H1 (cell line): ENCODE measurements around the gene GUCY1A1. TPM values are rescaled to one million over a fixed set of nuclear protein-coding genes. Genes with fewer than 3 reads are reported as not detected.

Experiments
- CTCF ChIA-PET: fragments of 300-600 bp; sonication (Branson Sonifier 250); formaldehyde crosslinking; loops from one replicate; lab custom pipeline; 2021; ENCODE audit not compliant: partially characterized antibody; lab: Charles Lee
- POLR2A ChIA-PET: fragments of 300-600 bp; sonication (Branson Sonifier 250); formaldehyde crosslinking; loops from one replicate; lab custom pipeline; 2021; ENCODE audit warnings: inconsistent platforms; ENCODE audit not compliant: partially characterized antibody; lab: Charles Lee
- DNase-seq, 2 experiments: peaks; one replicate each; pipeline versions ENCODE4 v3.0.0 to v3.0.0-alpha.2; 2010 to 2022; ENCODE audit warnings: low spot score in 2 of 2, low read depth in 1 of 2, mixed read lengths in 1 of 2
- FAIRE-seq: peaks from 2 replicates; lab custom pipeline; 2011; peaks lifted over from hg19 to GRCh38; lab: Jason Lieb, UNC
- H2AFZ ChIP-seq: 2 replicates; pipeline ENCODE4 v1.8.1; 2012; ENCODE audit warnings: low read length, inconsistent platforms
- H2AK5ac ChIP-seq: 2 replicates; pipeline ENCODE4 v1.6.1; 2013; ENCODE audit warnings: low read depth, low read length
- H2BK120ac ChIP-seq: replicated peaks from 2 replicates; pipeline ENCODE3; 2013; ENCODE audit warnings: low read depth, low read length, inconsistent platforms
- H2BK12ac ChIP-seq: 2 replicates; pipeline ENCODE4 v1.6.1; 2013; ENCODE audit warnings: low read depth, low read length
- H2BK15ac ChIP-seq: 2 replicates; pipeline ENCODE4 v1.6.1; 2013; ENCODE audit warnings: low read length
- H2BK20ac ChIP-seq: 2 replicates; pipeline ENCODE4 v1.6.1; 2013; ENCODE audit warnings: low read length
- H2BK5ac ChIP-seq: 2 replicates; pipeline ENCODE4 v1.6.1; 2013; ENCODE audit warnings: low read depth, low read length
- H3K14ac ChIP-seq: 2 replicates; pipeline ENCODE4 v1.6.1; 2013; ENCODE audit warnings: inconsistent platforms; ENCODE audit not compliant: insufficient read length
- H3K18ac ChIP-seq: 2 replicates; pipeline ENCODE4 v1.6.1; 2013; ENCODE audit warnings: low read length; ENCODE audit errors: extremely low read depth
- H3K23ac ChIP-seq: 2 replicates; pipeline ENCODE4 v1.6.1; 2013; ENCODE audit warnings: inconsistent platforms; ENCODE audit not compliant: insufficient read length
- H3K23me2 ChIP-seq: 2 replicates; pipeline ENCODE4 v1.6.1; 2013; ENCODE audit warnings: low read depth, low read length
- H3K27ac ChIP-seq: 2 replicates; pipeline ENCODE4 v1.6.1; 2011; ENCODE audit warnings: low read depth, low read length, inconsistent platforms
- H3K27me3 ChIP-seq, 4 experiments: replicated peaks in 1 of 4; 1 replicate in 1 of 4; 2 replicates in 3 of 4; pipeline versions ENCODE4 v1.6.1 to v1.8.1; 2011 to 2013; ENCODE audit warnings: low read length in 3 of 4, mild to moderate bottlenecking in 3 of 4, inconsistent platforms in 2 of 4, mixed read lengths in 2 of 4, moderate library complexity in 1 of 4; ENCODE audit not compliant: control insufficient read depth in 3 of 4, insufficient read depth in 3 of 4; ENCODE audit errors: extremely low read depth in 1 of 4
- H3K36me3 ChIP-seq, 4 experiments: 2 replicates each; pipeline versions ENCODE4 v1.6.1 to v1.8.1; 2011 to 2013; ENCODE audit warnings: mild to moderate bottlenecking in 4 of 4, low read length in 3 of 4, moderate library complexity in 2 of 4, control low read depth in 1 of 4, inconsistent platforms in 1 of 4; ENCODE audit not compliant: insufficient read depth in 4 of 4, control insufficient read depth in 2 of 4
- H3K4ac ChIP-seq: replicated peaks from 2 replicates; pipeline ENCODE3; 2013; ENCODE audit warnings: low read length, low read depth, mixed read lengths, inconsistent platforms; ENCODE audit not compliant: insufficient read length
- H3K4me1 ChIP-seq, 4 experiments: replicated peaks in 1 of 4; 1 replicate in 1 of 4; 2 replicates in 3 of 4; pipeline versions ENCODE4 v1.6.1 to v1.8.1; 2011 to 2013; ENCODE audit warnings: low read length in 3 of 4, inconsistent platforms in 2 of 4, mixed read lengths in 1 of 4; ENCODE audit not compliant: insufficient read depth in 4 of 4, control insufficient read depth in 3 of 4
- H3K4me2 ChIP-seq, 2 experiments: 2 replicates each; pipeline versions ENCODE4 v1.6.1 to v1.8.1; 2011 to 2013; ENCODE audit warnings: low read depth in 2 of 2, low read length in 2 of 2, control low read depth in 1 of 2, inconsistent platforms in 1 of 2, mild to moderate bottlenecking in 1 of 2; ENCODE audit not compliant: insufficient read depth in 1 of 2
- H3K4me3 ChIP-seq, 4 experiments: fragments of 200-600, 300-600 bp in 1 of 4; sonication (generic), shearing (Covaris generic), sonication (Bioruptor Twin) in 1 of 4; 2 replicates each; pipeline versions ENCODE4 v1.5.1 to v1.8.1; 2011 to 2016; ENCODE audit warnings: low read length in 4 of 4, low read depth in 3 of 4, control low read depth in 2 of 4, inconsistent platforms in 2 of 4, mild to moderate bottlenecking in 2 of 4, mixed read lengths in 1 of 4, moderate library complexity in 1 of 4; ENCODE audit not compliant: insufficient read depth in 2 of 4; ENCODE audit errors: extremely low read depth in 1 of 4
- H3K56ac ChIP-seq: replicated peaks from 2 replicates; pipeline ENCODE3; 2013; ENCODE audit warnings: low read depth, mild to moderate bottlenecking, mixed read lengths, low read length, inconsistent platforms; ENCODE audit not compliant: insufficient read length
- H3K79me1 ChIP-seq: 2 replicates; pipeline ENCODE4 v1.6.1; 2013; ENCODE audit warnings: low read depth, low read length, control low read depth
- H3K79me2 ChIP-seq, 2 experiments: 2 replicates each; pipeline versions ENCODE4 v1.6.1 to v1.8.1; 2012 to 2013; ENCODE audit warnings: low read length in 2 of 2, mild to moderate bottlenecking in 2 of 2, inconsistent platforms in 1 of 2; ENCODE audit not compliant: insufficient read depth in 2 of 2, control insufficient read depth in 1 of 2
- H3K9ac ChIP-seq, 4 experiments: replicated peaks in 1 of 4; 1 replicate in 1 of 4; 2 replicates in 3 of 4; pipeline versions ENCODE4 v1.6.1 to v1.8.1; 2011 to 2013; ENCODE audit warnings: low read depth in 3 of 4, low read length in 3 of 4, control low read depth in 2 of 4, mild to moderate bottlenecking in 2 of 4, moderate library complexity in 2 of 4, inconsistent platforms in 1 of 4; ENCODE audit errors: extremely low read depth in 1 of 4
- H3K9me3 ChIP-seq, 2 experiments: 2 replicates each; pipeline versions ENCODE4 v1.6.1 to v1.8.1; 2012 to 2013; ENCODE audit warnings: mild to moderate bottlenecking in 2 of 2, moderate library complexity in 2 of 2, control low read depth in 1 of 2, inconsistent platforms in 1 of 2, low read depth in 1 of 2, low read length in 1 of 2, mixed read lengths in 1 of 2; ENCODE audit not compliant: insufficient read depth in 2 of 2
- H4K20me1 ChIP-seq, 2 experiments: replicated peaks in 1 of 2; 2 replicates each; pipeline versions ENCODE3 to v1.8.1; 2011 to 2013; ENCODE audit warnings: inconsistent platforms in 2 of 2, low read length in 2 of 2, mild to moderate bottlenecking in 1 of 2; ENCODE audit not compliant: insufficient read depth in 2 of 2, control insufficient read depth in 1 of 2
- H4K5ac ChIP-seq: 2 replicates; pipeline ENCODE4 v1.6.1; 2013; ENCODE audit warnings: low read length, low read depth, mixed read lengths, inconsistent platforms; ENCODE audit not compliant: insufficient read length
- H4K8ac ChIP-seq: 2 replicates; pipeline ENCODE4 v1.8.0; 2013; ENCODE audit warnings: mild to moderate bottlenecking, moderate library complexity, low read length, inconsistent platforms; ENCODE audit not compliant: insufficient read depth; ENCODE audit errors: extremely low read depth
- H4K91ac ChIP-seq: replicated peaks from 2 replicates; pipeline ENCODE3; 2013; ENCODE audit warnings: low read length, mixed read lengths, inconsistent platforms; ENCODE audit not compliant: insufficient read length
- CHD2 ChIP-seq: IDR thresholded peaks from 2 replicates; pipeline ENCODE4 v1.6.1; 2012; ENCODE audit warnings: low read length, improper control_type of control experiment
- CREB1 ChIP-seq: IDR thresholded peaks from 2 replicates; pipeline ENCODE4 v1.6.1; 2012; ENCODE audit warnings: inconsistent platforms
- CTBP2 ChIP-seq: IDR thresholded peaks from 2 replicates; pipeline ENCODE4 v1.7.0; 2011; ENCODE audit warnings: borderline replicate concordance, mild to moderate bottlenecking, moderate library complexity, mixed read lengths, low read length; ENCODE audit not compliant: insufficient read depth, insufficient read length
- CTCF ChIP-seq, 3 experiments: IDR thresholded peaks; 1 replicate in 2 of 3; 2 replicates in 1 of 3; pipeline versions ENCODE4 v1.5.1 to v1.6.1; 2011; ENCODE audit warnings: low read length in 3 of 3, mild to moderate bottlenecking in 3 of 3, inconsistent platforms in 2 of 3, low read depth in 1 of 3, moderate library complexity in 1 of 3; ENCODE audit not compliant: insufficient read depth in 1 of 3; ENCODE audit errors: control extremely low read depth in 1 of 3
- EZH2 ChIP-seq: fragments of 200-600 bp; sonication (generic); IDR thresholded peaks from 2 replicates; pipeline ENCODE4 v1.7.1; 2012; ENCODE audit warnings: low read depth, mild to moderate bottlenecking, moderate library complexity, low read length, inconsistent platforms; ENCODE audit not compliant: severe bottlenecking
- HDAC6 ChIP-seq: IDR thresholded peaks from one replicate; pipeline ENCODE4 v1.7.1; 2012; ENCODE audit warnings: low read depth, mild to moderate bottlenecking, inconsistent platforms, low read length, moderate library complexity
- KDM1A ChIP-seq: fragments of 200-600, 300-600 bp; sonication (generic); IDR thresholded peaks from 2 replicates; pipeline ENCODE4 v1.7.1; 2016; ENCODE audit warnings: mild to moderate bottlenecking, low read length, borderline replicate concordance
- KDM4A ChIP-seq: IDR thresholded peaks from one replicate; pipeline ENCODE4 v1.7.1; 2012; ENCODE audit warnings: low read depth, mild to moderate bottlenecking, moderate library complexity, low read length, inconsistent platforms; ENCODE audit not compliant: severe bottlenecking
- RAD21 ChIP-seq, 2 experiments: IDR thresholded peaks in 1 of 2; conservative IDR thresholded peaks in 1 of 2; 2 replicates each; pipeline ENCODE4 v1.6.1; 2011; ENCODE audit warnings: low read depth in 2 of 2, low read length in 2 of 2, improper control_type of control experiment in 1 of 2, inconsistent platforms in 1 of 2, mild to moderate bottlenecking in 1 of 2, moderate library complexity in 1 of 2
- RBBP5 ChIP-seq: IDR thresholded peaks from 2 replicates; pipeline ENCODE4 v1.7.1; 2012; ENCODE audit warnings: low read depth, mild to moderate bottlenecking, inconsistent platforms, low read length, moderate library complexity, borderline replicate concordance
- TEAD4 ChIP-seq: IDR thresholded peaks from 2 replicates; pipeline ENCODE4 v1.6.1; 2012; ENCODE audit warnings: low read depth, low read length, inconsistent platforms, mixed read lengths
- whole genome bisulfite sequencing, 2 experiments: shearing (Covaris generic) in 1 of 2; methylation state at CpG; one replicate each; pipeline versions ENCODE4 v1.1.6 to v1.1.7; 2013 to 2015; ENCODE audit warnings: low lambda C conversion rate in 2 of 2, mixed read lengths in 2 of 2, inconsistent platforms in 1 of 2, low coverage in 1 of 2, missing lambda C conversion rate in 1 of 2; ENCODE audit not compliant: insufficient replicate concordance in 2 of 2, insufficient coverage in 1 of 2, insufficient read length in 1 of 2; ENCODE audit errors: extremely low coverage in 1 of 2, missing lambda C conversion rate in 1 of 2; 5-methylcytosine and 5-hydroxymethylcytosine counted together
- polyA plus RNA-seq, 7 experiments: library from polyadenylated mRNA; depleted of rRNA in 3 of 7; stranded (reverse) in 5 of 7; unstranded in 2 of 7; fragments of >200 nt in 5 of 7; fragments of 200-250 nt in 2 of 7; gene quantifications; 1 replicate in 5 of 7; 2 replicates in 1 of 7; 4 replicates in 1 of 7; pipeline versions ENCODE4 v1.2.1 to v1.2.3, GENCODE V29; 2011 to 2013; ENCODE audit warnings: missing spikeins in 2 of 7, mixed read lengths in 2 of 7
- total RNA-seq: library from RNA; stranded (reverse); fragmentation: NEBNext Ultra II Directional; extraction: Animal tissue kit (Norgen Biotek cat#: 25700); gene quantifications from 2 replicates; pipeline ENCODE4 v1.2.1, GENCODE V29; 2021

GUCY1A1 gene
- total and polyA plus RNA-seq, 2 of the 8 experiments (the other 6 are each of a cell fraction or from before 2014, with no cell fraction given) = not detected

- Histone ChIP-seq H4K91ac (no peak overlapping the region), H2BK120ac (no peak overlapping the region), H3K36me3 (no peaks in the 10 kb centered on the region), H4K5ac (no peak overlapping the region), H4K8ac (no peak overlapping the region), H3K79me2 (no peaks in the 10 kb centered on the region), H3K9me3 (no peaks in the 10 kb centered on the region), H3K18ac (no peak overlapping the region), H2BK12ac (no peak overlapping the region), H2AFZ (no peak overlapping the region), H2AK5ac (no peak overlapping the region), H2BK20ac (no peak overlapping the region), H3K79me1 (no peaks in the 10 kb centered on the region), H3K56ac (no peak overlapping the region), H3K4me2 (no peak overlapping the region), H4K20me1 (no peaks in the 10 kb centered on the region), H3K9ac (no peak overlapping the region), H3K23ac (no peak overlapping the region), H3K23me2 (no peaks in the 10 kb centered on the region), H3K4ac (no peak overlapping the region), H2BK5ac (no peak overlapping the region), H3K4me1 (no peaks in the 10 kb centered on the region), H3K27ac (no peak overlapping the region), H3K4me3 (no peak overlapping the region), H3K27me3 (no peaks in the 10 kb centered on the region), H3K14ac (no peak overlapping the region), H2BK15ac (no peak overlapping the region)
- 87% methylated on average over 1 of the region's 1 CpG; no CpG with 5 or more reads in 1 of the 2 experiments for WGBS, 2 experiments
- ChIA-PET CTCF (interaction anchor here (0.7 to 1.1 kb wide), 2 partner anchors 19 to 52 kb away, joined by 3 read pairs; no protein-coding TSS in a partner anchor), POLR2A (no interaction called here)
- no peak for FAIRE-seq
- no peak for DNase-seq
- TF ChIP-seq EZH2 (no peak), CHD2 (no peak), CTBP2 (no peak), CREB1 (no peak), RBBP5 (no peak), HDAC6 (no peak), KDM4A (no peak), RAD21 (IDR thresholded peaks at IDR 0.05 in 1 of 2, conservative IDR thresholded peaks at IDR 0.05 in 1 of 2; ENCODE audit: low read depth in 2 of 2, low read length in 2 of 2) (no peak), CTCF (IDR thresholded peaks at IDR 0.05; ENCODE audit: control extremely low read depth in 1 of 3, insufficient read depth in 1 of 3, low read depth in 1 of 3, low read length in 3 of 3) (no peak), KDM1A (no peak), TEAD4 (no peak)
These were observed 68.3 kb downstream of the GUCY1A1 start for GRCh38 chr4:155734951-155735350.
